MM.1S (cell line): ENCODE data around the gene CDX1.

Experiments used
- CTCF ChIP-seq: fragments of 300-600 bp; sonication (generic); IDR thresholded peaks from 2 replicates; pipeline ENCODE4 v1.5.1; 2016; ENCODE audit warnings: antibody characterized with exemption, low read length, mixed read lengths
- EZH2 ChIP-seq: fragments of 300-600 bp; sonication (generic); optimal IDR thresholded peaks from 2 replicates; pipeline ENCODE3; 2017; ENCODE audit warnings: low read depth, mild to moderate bottlenecking, antibody characterized with exemption, low read length, mixed read lengths

GRCh38 chr5:150175076-150175475, 8.5 kb downstream of the CDX1 start:
- no peak for TF ChIP-seq CTCF
- TF ChIP-seq EZH2 = no peak
